Measurements from ENCODE around the gene DAAM1. TPM values are rescaled to one million over a fixed set of nuclear protein-coding genes. Genes with fewer than 3 reads are reported as not detected.
A peak's percentile ranks its signal among the peaks of the same experiment; 100 is the strongest.

DAAM1 gene
- total RNA-seq, 1 experiment from 2014 or later: 30.4 TPM

DNA sequence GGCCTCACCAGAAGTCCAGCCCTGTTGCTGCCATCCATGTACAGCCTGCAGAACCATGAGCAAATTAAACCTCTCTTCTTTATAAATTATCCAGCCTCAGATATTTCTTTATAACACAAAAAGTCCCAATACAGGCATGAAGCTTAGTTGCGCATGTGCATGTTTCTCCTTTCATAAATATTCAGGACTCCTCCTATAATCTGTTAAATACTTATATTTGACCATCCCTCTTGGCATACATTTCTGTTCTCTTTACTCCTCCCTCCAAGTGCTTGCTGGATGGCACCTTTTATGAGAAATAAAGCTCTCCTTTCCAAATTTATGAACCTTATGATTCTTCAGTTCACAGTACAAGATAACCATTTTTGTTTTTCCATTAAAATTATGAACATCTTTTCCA is 20.5 kb downstream of the DAAM1 start (continued):
- TF ChIP-seq ZNF425 (CRISPR knock-in tag; conservative IDR thresholded peaks at IDR 0.05) (no peak), FOXK1 (CRISPR knock-in tag; IDR thresholded peaks at IDR 0.05) (no peak)
- TF ChIP-seq, protein P1, sequence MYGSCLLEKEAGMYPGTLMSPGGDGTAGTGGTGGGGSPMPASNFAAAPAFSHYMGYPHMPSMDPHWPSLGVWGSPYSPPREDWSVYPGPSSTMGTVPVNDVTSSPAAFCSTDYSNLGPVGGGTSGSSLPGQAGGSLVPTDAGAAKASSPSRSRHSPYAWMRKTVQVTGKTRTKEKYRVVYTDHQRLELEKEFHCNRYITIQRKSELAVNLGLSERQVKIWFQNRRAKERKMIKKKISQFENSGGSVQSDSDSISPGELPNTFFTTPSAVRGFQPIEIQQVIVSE (CRISPR knock-in tag; IDR thresholded peaks at IDR 0.05; ENCODE audit: borderline replicate concordance): no peak
- TF ChIP-seq, protein P2, sequence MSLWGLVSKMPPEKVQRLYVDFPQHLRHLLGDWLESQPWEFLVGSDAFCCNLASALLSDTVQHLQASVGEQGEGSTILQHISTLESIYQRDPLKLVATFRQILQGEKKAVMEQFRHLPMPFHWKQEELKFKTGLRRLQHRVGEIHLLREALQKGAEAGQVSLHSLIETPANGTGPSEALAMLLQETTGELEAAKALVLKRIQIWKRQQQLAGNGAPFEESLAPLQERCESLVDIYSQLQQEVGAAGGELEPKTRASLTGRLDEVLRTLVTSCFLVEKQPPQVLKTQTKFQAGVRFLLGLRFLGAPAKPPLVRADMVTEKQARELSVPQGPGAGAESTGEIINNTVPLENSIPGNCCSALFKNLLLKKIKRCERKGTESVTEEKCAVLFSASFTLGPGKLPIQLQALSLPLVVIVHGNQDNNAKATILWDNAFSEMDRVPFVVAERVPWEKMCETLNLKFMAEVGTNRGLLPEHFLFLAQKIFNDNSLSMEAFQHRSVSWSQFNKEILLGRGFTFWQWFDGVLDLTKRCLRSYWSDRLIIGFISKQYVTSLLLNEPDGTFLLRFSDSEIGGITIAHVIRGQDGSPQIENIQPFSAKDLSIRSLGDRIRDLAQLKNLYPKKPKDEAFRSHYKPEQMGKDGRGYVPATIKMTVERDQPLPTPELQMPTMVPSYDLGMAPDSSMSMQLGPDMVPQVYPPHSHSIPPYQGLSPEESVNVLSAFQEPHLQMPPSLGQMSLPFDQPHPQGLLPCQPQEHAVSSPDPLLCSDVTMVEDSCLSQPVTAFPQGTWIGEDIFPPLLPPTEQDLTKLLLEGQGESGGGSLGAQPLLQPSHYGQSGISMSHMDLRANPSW (CRISPR knock-in tag; conservative IDR thresholded peaks at IDR 0.05; ENCODE audit: low read depth): no peak

DNA sequence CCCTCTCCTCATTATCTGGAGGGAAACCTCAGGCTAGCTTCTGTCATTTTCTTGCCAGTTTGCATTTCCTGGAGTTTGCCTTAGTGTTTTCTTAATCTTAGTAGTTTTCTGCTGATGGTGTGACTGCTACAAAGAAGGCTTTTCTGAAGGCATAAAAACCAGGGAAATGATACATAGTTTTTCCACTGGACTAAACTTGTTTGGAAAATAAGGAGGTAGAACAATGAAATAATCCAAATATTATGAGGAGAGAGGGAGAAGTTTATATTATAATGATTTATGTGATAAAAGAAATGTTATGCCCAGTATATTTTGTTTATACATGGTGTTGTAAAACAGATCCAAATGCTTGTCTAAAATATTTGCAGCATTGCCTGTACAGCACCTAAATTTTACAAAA is 22.2 kb downstream of the DAAM1 start:
- ATAC-seq (no peak), DNase-seq (ENCODE audit: low spot score) (no peak)
- H3K4me3 Mint-ChIP-seq: no peak overlapping the region
- POLR2A ChIA-PET: no interaction called here
- TF ChIP-seq NR2C2 (CRISPR knock-in tag; IDR thresholded peaks at IDR 0.05) (no peak), ZBTB43 (CRISPR knock-in tag; IDR thresholded peaks at IDR 0.05) (no peak), TP53 (CRISPR knock-in tag; IDR thresholded peaks at IDR 0.05) (no peak), ATF1 (CRISPR knock-in tag; IDR thresholded peaks at IDR 0.05) (no peak), GABPB1 (CRISPR knock-in tag; IDR thresholded peaks at IDR 0.05) (no peak), MAX (CRISPR knock-in tag; IDR thresholded peaks at IDR 0.05) (no peak)
- TF ChIP-seq, protein P3, sequence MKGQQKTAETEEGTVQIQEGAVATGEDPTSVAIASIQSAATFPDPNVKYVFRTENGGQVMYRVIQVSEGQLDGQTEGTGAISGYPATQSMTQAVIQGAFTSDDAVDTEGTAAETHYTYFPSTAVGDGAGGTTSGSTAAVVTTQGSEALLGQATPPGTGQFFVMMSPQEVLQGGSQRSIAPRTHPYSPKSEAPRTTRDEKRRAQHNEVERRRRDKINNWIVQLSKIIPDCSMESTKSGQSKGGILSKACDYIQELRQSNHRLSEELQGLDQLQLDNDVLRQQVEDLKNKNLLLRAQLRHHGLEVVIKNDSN (CRISPR knock-in tag; IDR thresholded peaks at IDR 0.05): no peak
- TF ChIP-seq, protein P1 (CRISPR knock-in tag; IDR thresholded peaks at IDR 0.05; ENCODE audit: borderline replicate concordance): no peak
- TF ChIP-seq, protein P2 (CRISPR knock-in tag; conservative IDR thresholded peaks at IDR 0.05; ENCODE audit: low read depth): no peak
- CTCF ChIA-PET: no interaction called here
- H3K27me3 Mint-ChIP-seq (ENCODE audit: low read depth): no peaks in the 10 kb centered on the region
- no peaks in the 10 kb centered on the region for H3K36me3 Mint-ChIP-seq
- peaks cover 42% of the 10 kb centered on the region for H3K4me1 Mint-ChIP-seq
- 0 out of 2 replicates have a peak overlapping the region, but pooled peaks have one; percentile 83 for H3K27ac Mint-ChIP-seq
- H3K9me3 Mint-ChIP-seq: no peaks in the 10 kb centered on the region
